HepG2 (cell line): Measurements from ENCODE around the gene FRMD3. TPM values are rescaled to one million over a fixed set of nuclear protein-coding genes. Genes with fewer than 3 reads are reported as not detected.
A peak's percentile ranks its signal among the peaks of the same experiment; 100 is the strongest.

Source experiments
- ARID2 ChIP-seq: sonication (generic); formaldehyde crosslinking; IDR thresholded peaks from 2 replicates; pipeline ENCODE4 v1.8.1; 2022; ENCODE audit warnings: mild to moderate bottlenecking, missing genetic modification reagents, borderline replicate concordance
- GTF2F1 ChIP-seq: fragments of 150-350 bp; IDR thresholded peaks from 2 replicates; pipeline ENCODE4 v1.6.1; 2014; ENCODE audit warnings: low read length
- HNRNPK ChIP-seq: fragments of 200-400 bp; formaldehyde crosslinking; IDR thresholded peaks from 2 replicates; pipeline ENCODE4 v1.6.1; 2018; ENCODE audit warnings: low read length, low read depth, moderate library complexity, mild to moderate bottlenecking; ENCODE audit not compliant: poor library complexity, severe bottlenecking
- LBX2 ChIP-seq: sonication (generic); formaldehyde crosslinking; IDR thresholded peaks from 2 replicates; pipeline ENCODE4 v1.5.0; 2020; ENCODE audit warnings: missing genetic modification reagents, mild to moderate bottlenecking, borderline replicate concordance
- NCOA2 ChIP-seq: sonication (generic); formaldehyde crosslinking; IDR thresholded peaks from 2 replicates; pipeline ENCODE4 v1.8.0; 2022; ENCODE audit warnings: inconsistent platforms
- NFE2L2 ChIP-seq: fragments of 150-350 bp; IDR thresholded peaks from 2 replicates; pipeline ENCODE4 v1.6.1; 2014; ENCODE audit warnings: low read length
- NKX3-1 ChIP-seq: sonication (generic); formaldehyde crosslinking; IDR thresholded peaks from 2 replicates; pipeline ENCODE4 v1.5.0; 2020; ENCODE audit warnings: missing genetic modification reagents
- NR2F6 ChIP-seq, 2 experiments: IDR thresholded peaks; 2 replicates each; pipeline ENCODE4 v1.6.1; 2016; ENCODE audit warnings: antibody characterized with exemption in 1 of 2, mild to moderate bottlenecking in 1 of 2
- PCBP1 ChIP-seq: fragments of 200-400 bp; formaldehyde crosslinking; IDR thresholded peaks from 2 replicates; pipeline ENCODE4 v1.6.1; 2017; ENCODE audit warnings: mild to moderate bottlenecking, low read depth, low read length, borderline replicate concordance
- RBFOX2 ChIP-seq: fragments of 200-400 bp; formaldehyde crosslinking; IDR thresholded peaks from 2 replicates; pipeline ENCODE4 v1.6.1; 2017; ENCODE audit warnings: low read depth, mild to moderate bottlenecking, low read length
- RXRA ChIP-seq: sonication (generic); formaldehyde crosslinking; IDR thresholded peaks from 2 replicates; pipeline ENCODE4 v1.5.1; 2020; ENCODE audit warnings: missing genetic modification reagents
- RXRB ChIP-seq: IDR thresholded peaks from 2 replicates; pipeline ENCODE4 v1.6.1; 2016; ENCODE audit warnings: borderline replicate concordance, missing genetic modification reagents, missing compliant biosample characterization
- SAP130 ChIP-seq: IDR thresholded peaks from 2 replicates; pipeline ENCODE4 v1.6.1; 2016; ENCODE audit warnings: low read depth
- SATB2 ChIP-seq: sonication (generic); formaldehyde crosslinking; IDR thresholded peaks from 2 replicates; pipeline ENCODE4 v1.5.0; 2020; ENCODE audit warnings: missing genetic modification reagents
- TOPORS ChIP-seq: sonication (generic); formaldehyde crosslinking; IDR thresholded peaks from 2 replicates; pipeline ENCODE4 v1.8.0; 2023; ENCODE audit warnings: mild to moderate bottlenecking, missing genetic modification reagents
- ZBTB34 ChIP-seq: sonication (generic); formaldehyde crosslinking; IDR thresholded peaks from 2 replicates; pipeline ENCODE4 v1.8.0; 2022; ENCODE audit warnings: mild to moderate bottlenecking, missing genetic modification reagents
- ZBTB7B ChIP-seq: sonication (generic); formaldehyde crosslinking; IDR thresholded peaks from 2 replicates; pipeline ENCODE4 v1.4.0; 2020; ENCODE audit warnings: missing genetic modification reagents
- ZNF205 ChIP-seq: IDR thresholded peaks from 2 replicates; pipeline ENCODE4 v1.6.1; 2018; ENCODE audit warnings: missing biosample characterization, missing genetic modification reagents
- ZNF574 ChIP-seq: sonication (generic); formaldehyde crosslinking; IDR thresholded peaks from 2 replicates; pipeline ENCODE4 v1.4.0; 2020; ENCODE audit warnings: missing genetic modification reagents
- ZNF614 ChIP-seq: IDR thresholded peaks from 2 replicates; pipeline ENCODE4 v1.6.1; 2018; ENCODE audit warnings: missing biosample characterization, missing genetic modification reagents, inconsistent platforms, borderline replicate concordance
- polyA plus RNA-seq, 8 experiments: library from polyadenylated mRNA; depleted of rRNA in 3 of 8; stranded (reverse) in 7 of 8; unstranded in 1 of 8; fragments of >200 nt; fragmentation: Illumina TruSeq in 4 of 8; extraction: Trizol in 4 of 8; gene quantifications; 2 replicates each; pipeline versions ENCODE4 v1.2.1 to v1.2.3, GENCODE V29; 2011 to 2016; ENCODE audit warnings: low read depth in 4 of 8, missing spikeins in 1 of 8, mixed read lengths in 1 of 8; ENCODE audit not compliant: insufficient read depth in 1 of 8
- total RNA-seq, 5 experiments: library from RNA; depleted of rRNA; stranded (reverse); fragments of >200 nt; fragmentation: Illumina TruSeq; extraction: Trizol; gene quantifications; 2 replicates each; pipeline ENCODE4 v1.2.3, GENCODE V29; 2016; ENCODE audit warnings: low read depth in 1 of 5
- TF ChIP-seq, protein P1 (sequence below): IDR thresholded peaks from 2 replicates; pipeline ENCODE4 v1.6.1; 2016
- TF ChIP-seq, protein P2 (sequence below): IDR thresholded peaks from 2 replicates; pipeline ENCODE4 v1.6.1; 2016; ENCODE audit warnings: missing compliant biosample characterization, missing genetic modification reagents, borderline replicate concordance
- TF ChIP-seq, protein P3 (sequence below): sonication (generic); formaldehyde crosslinking; IDR thresholded peaks from 2 replicates; pipeline ENCODE4 v1.4.0; 2020; ENCODE audit warnings: missing genetic modification reagents

FRMD3 gene
- total and polyA plus RNA-seq, 2 of the 13 experiments (the other 11 are each of a cell fraction or from before 2014, with no cell fraction given) = 3.2 to 7.7 TPM

DNA sequence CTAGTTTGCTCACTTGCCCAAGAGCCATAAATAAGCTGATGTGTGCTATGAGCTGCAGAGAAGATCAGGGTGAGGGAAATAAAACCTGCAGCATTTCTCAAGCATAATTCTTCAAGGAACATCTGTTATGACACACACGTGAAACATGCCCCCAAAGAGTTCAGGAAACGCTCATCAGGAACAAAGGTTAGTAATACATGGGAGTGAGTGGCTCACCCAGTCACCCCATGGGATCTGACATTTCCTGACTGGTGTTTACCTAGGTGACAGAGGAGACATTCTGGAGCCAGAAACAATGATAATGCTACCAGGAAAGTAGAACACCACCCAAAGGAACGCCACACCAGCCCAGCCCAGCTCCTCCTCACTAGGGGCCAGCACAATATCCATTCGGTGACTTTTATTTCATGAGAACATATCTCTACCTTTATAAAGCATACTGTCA, 66.0 kb downstream of the FRMD3 start (continued):
- no peak for TF ChIP-seq LBX2 (CRISPR knock-in tag)
- TF ChIP-seq RXRB (CRISPR knock-in tag) = peak; percentile 86; the same call in 1 of the 2 replicates
- 0 out of 2 replicates have a peak, but pooled peaks have one; percentile 54 for TF ChIP-seq ARID2 (CRISPR knock-in tag)
- no peak for TF ChIP-seq NKX3-1 (CRISPR knock-in tag)
- no peak for TF ChIP-seq PCBP1
- peak; percentile 47; the same call in 1 of the 2 replicates for TF ChIP-seq NFE2L2
- TF ChIP-seq ZNF205 (CRISPR knock-in tag) = 0 out of 2 replicates have a peak, but pooled peaks have one; percentile 16
- peak; percentile 79; the same call in 1 of the 2 replicates for TF ChIP-seq RXRA
- peak; percentile 46; the same call in 1 of the 2 replicates for TF ChIP-seq NR2F6 (IDR thresholded peaks at IDR 0.05)
- peak; percentile 71 for TF ChIP-seq NR2F6 (CRISPR knock-in tag; IDR thresholded peaks at IDR 0.05)
- TF ChIP-seq, protein P1, sequence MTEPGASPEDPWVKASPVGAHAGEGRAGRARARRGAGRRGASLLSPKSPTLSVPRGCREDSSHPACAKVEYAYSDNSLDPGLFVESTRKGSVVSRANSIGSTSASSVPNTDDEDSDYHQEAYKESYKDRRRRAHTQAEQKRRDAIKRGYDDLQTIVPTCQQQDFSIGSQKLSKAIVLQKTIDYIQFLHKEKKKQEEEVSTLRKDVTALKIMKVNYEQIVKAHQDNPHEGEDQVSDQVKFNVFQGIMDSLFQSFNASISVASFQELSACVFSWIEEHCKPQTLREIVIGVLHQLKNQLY (CRISPR knock-in tag) = peak; percentile 90
- peak; percentile 86 for TF ChIP-seq SAP130 (CRISPR knock-in tag)
- TF ChIP-seq ZNF614 (CRISPR knock-in tag) = peak; percentile 73
- peak; percentile 82 for TF ChIP-seq ZBTB34 (CRISPR knock-in tag)
- no peak for TF ChIP-seq HNRNPK
- TF ChIP-seq ZNF574 = peak; percentile 49
- TF ChIP-seq RBFOX2 = no peak
- peak; percentile 59; the same call in 1 of the 2 replicates for TF ChIP-seq ZBTB7B (CRISPR knock-in tag)
- no peak for TF ChIP-seq GTF2F1
- TF ChIP-seq SATB2 (CRISPR knock-in tag) = no peak
- TF ChIP-seq TOPORS (CRISPR knock-in tag) = no peak
- peak; percentile 86 for TF ChIP-seq NCOA2
- TF ChIP-seq, protein P2, sequence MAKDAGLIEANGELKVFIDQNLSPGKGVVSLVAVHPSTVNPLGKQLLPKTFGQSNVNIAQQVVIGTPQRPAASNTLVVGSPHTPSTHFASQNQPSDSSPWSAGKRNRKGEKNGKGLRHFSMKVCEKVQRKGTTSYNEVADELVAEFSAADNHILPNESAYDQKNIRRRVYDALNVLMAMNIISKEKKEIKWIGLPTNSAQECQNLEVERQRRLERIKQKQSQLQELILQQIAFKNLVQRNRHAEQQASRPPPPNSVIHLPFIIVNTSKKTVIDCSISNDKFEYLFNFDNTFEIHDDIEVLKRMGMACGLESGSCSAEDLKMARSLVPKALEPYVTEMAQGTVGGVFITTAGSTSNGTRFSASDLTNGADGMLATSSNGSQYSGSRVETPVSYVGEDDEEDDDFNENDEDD (CRISPR knock-in tag) = peak; percentile 47; the same call in 1 of the 2 replicates
- TF ChIP-seq, protein P3, sequence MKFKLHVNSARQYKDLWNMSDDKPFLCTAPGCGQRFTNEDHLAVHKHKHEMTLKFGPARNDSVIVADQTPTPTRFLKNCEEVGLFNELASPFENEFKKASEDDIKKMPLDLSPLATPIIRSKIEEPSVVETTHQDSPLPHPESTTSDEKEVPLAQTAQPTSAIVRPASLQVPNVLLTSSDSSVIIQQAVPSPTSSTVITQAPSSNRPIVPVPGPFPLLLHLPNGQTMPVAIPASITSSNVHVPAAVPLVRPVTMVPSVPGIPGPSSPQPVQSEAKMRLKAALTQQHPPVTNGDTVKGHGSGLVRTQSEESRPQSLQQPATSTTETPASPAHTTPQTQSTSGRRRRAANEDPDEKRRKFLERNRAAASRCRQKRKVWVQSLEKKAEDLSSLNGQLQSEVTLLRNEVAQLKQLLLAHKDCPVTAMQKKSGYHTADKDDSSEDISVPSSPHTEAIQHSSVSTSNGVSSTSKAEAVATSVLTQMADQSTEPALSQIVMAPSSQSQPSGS (CRISPR knock-in tag) = peak; percentile 41; the same call in 1 of the 2 replicates
